Left renal pelvis (tissue), 4 donors: ENCODE data around the gene NHS. TPM values are rescaled to one million over a fixed set of nuclear protein-coding genes. Genes with fewer than 3 reads are reported as not detected.

ENCODE experiments used
- DNase-seq, 4 donors: peaks; one replicate each; pipeline ENCODE4 v3.0.0-alpha.2; 2013; ENCODE audit warnings: low read depth in 4 of 4, low spot score in 3 of 4
- polyA plus RNA-seq, 4 donors: library from polyadenylated mRNA; unstranded; fragments of 120-200 nt; gene quantifications; one replicate each; pipeline ENCODE4 v1.2.1, GENCODE V29; 2013; ENCODE audit not compliant: insufficient read length in 4 of 4

NHS gene
- polyA plus RNA-seq, 4 donors = 15.5 to 20.0 (median 19.0) TPM

DNA sequence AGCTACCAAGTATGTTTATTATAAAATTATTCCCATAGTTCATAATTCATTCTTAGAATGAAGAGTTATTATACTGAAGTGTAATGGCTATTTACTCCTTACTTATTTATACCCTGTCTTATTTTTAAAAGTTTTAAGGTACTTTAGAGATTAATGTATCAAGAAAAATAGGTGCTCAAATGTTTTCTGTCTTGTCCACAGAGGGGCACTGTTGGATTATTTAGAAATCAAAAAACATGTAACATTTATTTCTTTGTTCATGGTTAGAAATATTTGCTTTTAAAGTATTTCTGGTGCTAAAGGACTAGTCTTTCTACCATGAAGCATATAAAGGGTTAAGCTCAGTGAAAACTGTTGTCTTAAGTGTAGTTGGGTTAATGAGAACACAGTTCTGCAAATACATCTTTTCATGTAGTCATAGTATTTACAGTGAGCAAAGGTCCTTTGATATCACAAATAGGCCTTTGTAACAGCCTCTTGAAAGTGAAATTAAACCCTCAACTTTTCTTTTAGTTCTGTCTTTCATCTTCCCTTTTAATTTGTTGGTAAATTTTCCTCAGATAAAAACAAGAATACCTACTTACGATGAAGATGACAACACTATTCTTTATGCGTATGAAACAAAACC is 370.0 kb downstream of the NHS start:
- no peak for DNase-seq

DNA sequence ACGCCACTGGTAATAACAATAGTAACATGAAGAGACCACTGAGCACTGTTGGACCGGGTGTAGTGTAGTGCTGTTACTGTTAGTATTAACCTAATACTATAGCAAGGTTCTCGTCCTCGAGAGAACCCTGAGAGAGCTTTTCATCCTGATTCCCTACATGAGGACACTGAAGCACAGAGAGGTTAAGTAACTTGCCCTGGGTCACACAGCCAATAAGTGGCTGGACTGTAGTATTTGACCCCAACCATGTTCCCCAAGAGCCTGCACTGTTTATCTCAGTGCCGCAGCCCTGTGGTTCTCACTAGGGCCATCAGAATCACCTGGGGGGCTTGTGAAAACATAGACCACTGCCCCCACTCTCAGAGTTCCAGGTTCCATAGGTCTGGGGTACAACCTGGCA is 372.7 kb downstream of the NHS start:
- DNase-seq = no peak

DNA sequence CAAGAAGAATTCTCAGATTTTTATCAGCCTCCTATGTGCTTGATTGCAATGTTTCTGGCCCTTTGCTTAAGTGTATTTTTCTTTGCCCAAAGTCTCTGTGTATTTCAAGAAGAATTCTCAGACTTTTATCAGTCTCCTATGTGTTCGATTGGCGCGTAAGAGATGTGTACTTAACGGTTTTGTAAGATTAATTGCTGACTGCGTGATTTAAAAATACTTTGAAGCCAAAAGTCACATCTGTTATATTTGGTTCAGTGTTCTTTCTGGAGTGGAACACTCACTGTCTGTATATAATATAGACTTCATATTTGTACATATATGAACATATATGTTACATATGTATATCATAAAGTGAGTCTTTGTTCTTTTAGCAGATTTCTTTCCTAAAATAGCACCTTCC is 373.7 kb downstream of the NHS start:
- DNase-seq = no peak

DNA sequence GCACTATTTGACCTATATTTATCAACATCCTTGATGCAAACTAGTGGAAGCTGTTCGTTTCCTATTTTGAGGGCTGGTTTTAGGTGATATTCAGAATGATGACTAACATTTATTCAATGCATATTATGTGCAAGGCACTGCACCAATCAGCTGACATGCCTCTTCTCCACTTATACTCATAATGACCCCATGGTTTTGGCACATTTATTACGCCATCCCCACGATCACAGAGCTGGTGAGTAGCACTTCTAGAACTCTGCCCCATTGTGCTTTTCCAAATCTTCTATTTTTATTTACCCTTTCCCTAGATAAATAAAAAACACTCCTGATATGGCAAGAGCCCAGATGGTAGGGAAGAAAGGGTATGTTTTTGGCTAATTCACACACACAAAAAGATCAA is 375.4 kb downstream of the NHS start:
- DNase-seq = no peak

DNA sequence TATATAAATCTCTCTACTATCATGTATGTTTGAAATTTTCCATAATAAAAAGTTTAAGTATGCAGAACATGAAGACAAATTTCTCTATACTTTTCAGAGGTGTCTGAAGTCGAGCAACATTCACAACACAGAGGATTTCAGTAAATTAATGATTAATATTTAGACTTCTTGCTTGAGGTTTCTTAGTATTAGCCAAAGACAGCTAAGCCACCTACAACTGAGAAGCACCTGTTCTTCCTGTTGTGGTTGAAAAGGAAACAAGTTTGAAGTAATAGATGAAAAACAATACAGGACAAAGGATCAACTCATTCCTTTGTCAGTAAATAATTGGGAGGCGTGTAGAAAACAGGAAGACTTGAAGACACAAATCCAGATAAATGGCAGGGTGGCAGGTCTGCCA is 383.4 kb downstream of the NHS start:
- DNase-seq = no peak

DNA sequence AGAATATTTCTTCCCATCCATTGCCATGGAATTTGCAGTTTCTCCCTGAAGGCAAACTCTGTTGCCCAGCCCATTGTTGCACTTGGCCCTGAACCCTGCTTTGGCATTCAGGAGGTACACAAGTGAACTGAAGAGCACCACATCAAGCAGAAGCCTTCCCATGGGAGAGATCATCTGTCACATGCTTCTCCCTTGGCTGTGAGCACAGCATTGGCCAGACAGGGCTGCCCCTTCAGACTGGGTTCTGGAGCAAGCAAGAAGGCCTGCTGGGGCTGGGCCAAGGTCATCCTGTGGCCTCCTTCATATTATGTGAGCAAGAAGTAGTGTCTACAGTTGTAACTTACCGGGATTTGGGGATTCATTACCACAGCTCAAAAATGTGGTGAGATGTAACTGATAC is 385.0 kb downstream of the NHS start:
- DNase-seq = no peak

DNA sequence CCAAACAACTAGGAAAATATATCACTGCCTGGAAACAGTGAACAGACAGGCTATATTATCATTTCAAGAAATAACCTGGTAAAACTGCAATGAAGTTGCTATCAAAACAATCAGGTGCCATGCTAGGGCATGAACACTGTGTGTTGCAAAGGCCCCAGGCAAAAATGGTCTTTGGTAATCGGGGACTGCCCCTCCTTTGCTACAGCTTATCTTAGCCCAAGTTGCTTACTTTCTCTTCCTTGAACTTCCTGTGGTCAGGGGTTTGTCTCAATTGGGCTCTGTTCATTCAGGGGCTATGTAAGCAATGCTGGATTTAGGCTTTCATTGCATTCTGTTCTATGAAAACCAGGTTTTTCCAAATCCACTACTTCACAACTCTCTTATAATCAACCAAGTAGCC is 392.7 kb downstream of the NHS start:
- no peak for DNase-seq

DNA sequence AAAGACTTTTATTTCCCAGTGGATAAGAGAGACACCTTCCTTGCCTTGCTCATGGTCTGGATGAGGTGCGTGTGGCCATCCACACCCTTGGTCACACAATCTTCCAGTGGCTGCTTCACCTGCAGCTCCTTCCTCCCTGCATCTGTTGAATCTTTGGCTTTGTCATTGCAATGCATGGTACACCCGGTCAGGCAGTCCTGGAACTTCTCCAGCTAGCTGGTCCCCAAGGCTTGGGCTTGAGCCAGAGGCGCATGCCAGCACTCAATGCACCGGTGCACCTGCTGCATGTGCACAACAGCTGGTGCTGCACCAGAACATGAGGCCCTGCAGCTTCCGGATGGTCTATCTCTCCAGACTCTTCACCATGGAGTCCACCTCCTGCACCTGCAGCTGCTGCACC is 394.0 kb downstream of the NHS start:
- DNase-seq = no peak

DNA sequence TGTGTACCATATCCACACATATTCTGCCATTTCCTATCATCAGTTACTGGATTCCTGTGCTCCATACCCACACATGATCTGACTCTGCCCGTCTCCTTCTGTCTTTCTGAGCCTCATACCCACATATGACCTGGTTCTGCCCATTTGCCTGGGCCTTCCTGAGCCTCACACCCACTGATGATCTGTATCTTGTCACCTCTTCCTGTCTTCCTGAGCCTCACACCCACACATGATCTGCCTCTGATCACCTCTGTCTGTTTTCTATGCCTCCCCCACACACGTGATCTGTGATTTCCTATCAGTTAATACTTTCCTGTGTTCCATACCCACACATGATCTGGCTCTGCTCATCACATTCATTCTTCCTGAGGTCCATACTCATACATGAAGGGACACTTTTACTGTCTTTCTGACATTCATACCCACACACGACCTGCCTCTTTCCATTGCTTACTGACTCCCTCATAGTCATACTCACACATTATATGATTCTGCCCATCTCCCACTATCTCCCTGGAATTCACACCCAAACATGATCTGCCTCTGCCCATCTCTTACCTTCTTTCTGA is 394.8 kb downstream of the NHS start:
- DNase-seq = no peak

DNA sequence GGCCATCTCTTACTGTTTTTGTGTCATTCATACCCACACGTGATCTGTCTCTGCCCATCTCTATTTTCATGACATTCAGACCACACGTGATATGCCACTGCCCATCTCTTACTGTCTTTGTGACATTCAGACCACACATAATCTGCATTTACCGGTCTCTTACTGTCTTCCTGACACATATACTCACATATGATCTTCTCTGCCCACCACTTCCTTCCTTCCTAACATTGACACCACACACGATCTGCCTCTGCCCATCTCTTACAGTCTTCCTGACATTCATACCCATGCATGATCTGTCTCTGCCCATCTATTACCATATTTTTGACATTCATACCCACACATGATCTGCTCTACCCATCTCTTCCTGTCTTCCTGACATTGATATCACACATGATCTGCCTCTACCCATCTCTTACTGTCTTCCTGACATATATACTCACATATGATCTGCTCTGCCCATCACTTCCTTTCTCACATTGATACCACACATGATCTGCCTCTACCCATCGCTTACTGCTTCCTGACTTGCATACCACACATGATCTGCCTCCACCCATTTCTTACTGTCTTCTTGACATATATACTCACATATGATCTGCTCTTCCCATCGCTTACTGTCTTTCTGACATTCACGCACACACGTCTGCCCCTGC is 398.3 kb downstream of the NHS start:
- no peak for DNase-seq

DNA sequence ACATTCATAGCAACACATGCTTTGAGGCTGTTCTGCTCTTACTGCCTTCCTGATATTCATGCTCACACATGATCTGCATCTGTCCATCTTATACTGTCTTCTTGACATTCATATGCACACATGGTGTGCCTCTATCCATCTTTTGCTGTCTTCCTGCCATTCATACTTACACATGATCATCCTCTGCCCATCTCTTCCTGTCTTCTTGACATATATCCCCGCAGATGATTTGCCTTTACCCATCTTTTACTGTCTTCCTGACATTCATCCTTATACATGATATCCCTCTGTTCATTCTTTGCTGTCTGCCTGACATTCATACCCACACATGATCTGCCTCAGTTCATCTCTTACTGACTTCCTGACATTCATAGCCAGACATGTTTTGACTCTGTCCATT is 399.1 kb downstream of the NHS start:
- no peak for DNase-seq

DNA sequence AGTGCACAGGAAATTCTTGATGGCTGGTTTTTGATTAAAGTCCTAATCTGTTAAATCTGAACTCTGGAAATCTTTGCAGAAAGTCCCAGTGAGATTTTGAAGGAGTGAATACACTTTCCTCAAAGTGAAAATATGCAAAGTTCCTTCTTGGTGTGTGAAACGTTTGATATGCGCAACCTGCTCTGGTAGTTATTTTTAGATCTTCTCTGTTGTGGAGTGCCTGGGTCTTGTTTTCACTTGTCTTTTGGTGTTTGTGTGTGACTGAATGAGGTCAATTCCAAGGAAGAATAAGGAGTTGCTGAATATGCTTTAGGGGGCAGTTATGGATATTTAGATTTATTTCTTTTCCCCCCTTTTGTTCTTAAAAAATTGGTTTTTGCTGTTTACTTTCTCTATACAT is 404.0 kb downstream of the NHS start:
- no peak for DNase-seq

DNA sequence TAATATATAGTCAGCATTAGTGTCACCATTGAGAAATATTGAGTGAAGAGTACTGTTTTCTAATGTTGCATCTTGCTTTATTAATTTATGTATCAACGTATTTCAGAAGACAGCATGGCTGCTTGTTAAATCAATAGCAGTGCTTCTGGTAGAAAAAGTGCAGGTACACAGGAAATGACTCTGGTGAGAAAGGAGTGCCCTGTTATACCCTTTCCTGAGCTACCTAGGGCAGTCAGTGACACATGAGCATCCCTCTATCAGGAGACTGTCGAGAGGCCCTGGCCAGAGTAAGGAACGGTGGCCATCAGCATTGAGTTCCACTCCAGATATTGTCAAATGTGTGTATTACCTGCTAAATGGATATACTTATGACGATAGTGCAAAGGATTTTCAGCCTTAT is 404.4 kb downstream of the NHS start:
- DNase-seq = no peak
